GM23248 (cell line): ENCODE data around the gene SRD5A3.

Experiments
- EZH2 ChIP-seq: fragments of 200-600 bp; sonication (generic); IDR thresholded peaks from 2 replicates; pipeline ENCODE4 v1.6.1; 2018; ENCODE audit warnings: antibody characterized with exemption, mild to moderate bottlenecking; ENCODE audit not compliant: insufficient read depth, poor library complexity, severe bottlenecking
- EZH2phosphoT487 ChIP-seq: fragments of 200-600 bp; sonication (generic); IDR thresholded peaks from 2 replicates; pipeline ENCODE4 v1.6.1; 2018; ENCODE audit warnings: antibody characterized with exemption, moderate library complexity, mild to moderate bottlenecking, low read depth; ENCODE audit not compliant: insufficient read depth

GRCh38 chr4:55381502-55381901 lies 35.5 kb downstream of the SRD5A3 start:
- TF ChIP-seq EZH2, result no peak
- no peak for TF ChIP-seq EZH2phosphoT487
